Ovary (tissue), 9 donors: Measurements from ENCODE around the gene CHADL. TPM values are rescaled to one million over a fixed set of nuclear protein-coding genes. Genes with fewer than 3 reads are reported as not detected.

Source experiments
- DNase-seq, 5 donors: peaks; one replicate each; pipeline ENCODE4 v3.0.0-alpha.2; 2019 to 2020
- H3K27ac ChIP-seq, 2 donors: fragments of 200-600 bp; one replicate each; pipeline versions ENCODE4 v1.5.1 to v1.8.0; 2019 to 2022
- H3K27me3 ChIP-seq: fragments of 200-600 bp; one replicate; pipeline ENCODE4 v1.8.0; 2022
- H3K36me3 ChIP-seq: fragments of 200-600 bp; sonication (generic); one replicate; pipeline ENCODE4 v1.5.1; 2019
- H3K4me1 ChIP-seq: one replicate; pipeline ENCODE4 v1.8.1; 2013; ENCODE audit warnings: mild to moderate bottlenecking, moderate library complexity; ENCODE audit not compliant: insufficient read depth
- H3K4me3 ChIP-seq: fragments of 200-600 bp; sonication (generic); one replicate; pipeline ENCODE4 v1.5.1; 2017
- H3K9me3 ChIP-seq, 2 donors: fragments of 200-600 bp in 1 of 2; sonication (generic) in 1 of 2; one replicate each; pipeline versions ENCODE4 v1.5.1 to v1.8.1; 2013 to 2019; ENCODE audit warnings: mild to moderate bottlenecking in 1 of 2, moderate library complexity in 1 of 2
- CTCF ChIP-seq, 3 donors: fragments of 450-650 bp in 2 of 3; fragments of 200-600 bp in 1 of 3; IDR thresholded peaks; one replicate each; pipeline versions ENCODE4 v1.5.1 to v1.8.0; 2016 to 2022; ENCODE audit warnings: antibody characterized with exemption in 3 of 3, mild to moderate bottlenecking in 1 of 3
- EP300 ChIP-seq: sonication (generic); formaldehyde crosslinking; IDR thresholded peaks from one replicate; pipeline ENCODE4 v1.6.1; 2017; ENCODE audit warnings: antibody characterized with exemption
- POLR2A ChIP-seq: fragments of 450-650 bp; IDR thresholded peaks from one replicate; pipeline ENCODE4 v1.6.1; 2017; ENCODE audit warnings: antibody characterized with exemption, mild to moderate bottlenecking, moderate library complexity
- WGBS, 3 donors: extraction: QIAGEN DNeasy Blood & Tissue Kit in 1 of 3; methylation state at CpG; one replicate each; pipeline versions ENCODE4 v1.1.5 to v1.1.7; 2013 to 2017; 5-methylcytosine and 5-hydroxymethylcytosine counted together
- intact Hi-C, 4 donors: fragments of 100-400 bp; cut with DNase I; formaldehyde crosslinking; loops; one replicate each; pipeline versions ENCODE4 v1.11.0 to v1.15.1; 2022 to 2023
- polyA plus RNA-seq, 2 donors: library from polyadenylated mRNA; stranded (reverse); fragments of 200-250 nt in 1 of 2; fragments of 350-450 nt in 1 of 2; fragmentation: Illumina TruSeq in 1 of 2; extraction: RNeasy Lipid Tissue Mini Kit (QIAGEN cat#74804) in 1 of 2; gene quantifications; one replicate each; pipeline ENCODE4 v1.2.3, GENCODE V29; 2013 to 2014
- total RNA-seq, 7 donors: library from RNA; depleted of rRNA in 2 of 7; stranded (reverse); fragments of >200 nt in 2 of 7; fragmentation: NEBNext Ultra II Directional in 3 of 7; extraction: Animal tissue kit (Norgen Biotek cat#: 25700) in 3 of 7; gene quantifications; one replicate each; pipeline versions ENCODE4 v1.1.0 to v1.2.4, GENCODE V29; 2016 to 2023
- donor health status: DM: no; HTN: no; CAD: no; lungs with moderate emphysema.
- donor health status: DM: no; HTN: no; CAD: no.
- donor health status: Bipolar disorder and iron deficiency.
- donor health status: DM: yes; HTN: yes; CAD: no.
- donor health status: DM: no; HTN: no; CAD: no.
- donor health status: DM: yes; HTN: yes; CAD: no.

CHADL gene
- total and polyA plus RNA-seq, 9 donors = 0.08 to 6.2 (median 2.6) TPM

GRCh38 chr22:41193829-41194228 is 46.9 kb downstream of the CHADL start:
- H3K4me3 ChIP-seq = no peak overlapping the region
- WGBS, 3 donors = 91 to 93% (median 92%) methylated on average over 6 of the region's 6 CpGs
- DNase-seq = no peak
- intact Hi-C loops = no loop called here
- no peaks in the 10 kb centered on the region for H3K36me3 ChIP-seq
- H3K9me3 ChIP-seq = no peaks in the 10 kb centered on the region
- H3K27ac ChIP-seq = no peak overlapping the region
- TF ChIP-seq CTCF (IDR thresholded peaks at IDR 0.05) = no peak
- no peak for TF ChIP-seq EP300
- no peak for TF ChIP-seq POLR2A
- peaks cover 8% of the 10 kb centered on the region for H3K4me1 ChIP-seq
- no peaks in the 10 kb centered on the region for H3K27me3 ChIP-seq

GRCh38 chr22:41191467-41191866 is 49.3 kb downstream of the CHADL start:
- WGBS, 3 donors = 52 to 58% (median 54%) methylated on average over 2 of the region's 2 CpGs
- H3K27me3 ChIP-seq = no peaks in the 10 kb centered on the region
- no peak overlapping the region for H3K27ac ChIP-seq
- TF ChIP-seq EP300 = no peak
- TF ChIP-seq POLR2A = no peak
- TF ChIP-seq CTCF (IDR thresholded peaks at IDR 0.05) = no peak
- no peak overlapping the region for H3K4me3 ChIP-seq
- peaks cover 6% of the 10 kb centered on the region for H3K4me1 ChIP-seq
- intact Hi-C loops = no loop called here
- peak in 1 of 5 donors; percentile 5 for DNase-seq
- H3K36me3 ChIP-seq = no peaks in the 10 kb centered on the region
- no peaks in the 10 kb centered on the region for H3K9me3 ChIP-seq

GRCh38 chr22:41184679-41185078 is 56.1 kb downstream of the CHADL start:
- Histone ChIP-seq H3K4me1 (no peaks in the 10 kb centered on the region), H3K27me3 (no peaks in the 10 kb centered on the region), H3K4me3 (no peak overlapping the region), H3K27ac (no peak overlapping the region), H3K9me3 (no peaks in the 10 kb centered on the region), H3K36me3 (no peaks in the 10 kb centered on the region)
- DNase-seq = no peak
- TF ChIP-seq POLR2A (no peak), EP300 (no peak), CTCF (IDR thresholded peaks at IDR 0.05) (no peak)
- WGBS, 3 donors = 57 to 58% (median 58%) methylated on average over 3 of the region's 3 CpGs
- intact Hi-C loops = no loop called here

- TF ChIP-seq CTCF (IDR thresholded peaks at IDR 0.05) (no peak), POLR2A (no peak), EP300 (no peak)
- Histone ChIP-seq H3K9me3 (no peaks in the 10 kb centered on the region), H3K36me3 (no peaks in the 10 kb centered on the region), H3K27me3 (no peaks in the 10 kb centered on the region), H3K4me1 (no peaks in the 10 kb centered on the region), H3K4me3 (no peak overlapping the region), H3K27ac (no peak overlapping the region)
- 47 to 52% (median 49%) methylated on average over 15 of the region's 15 CpGs for WGBS, 3 donors
- DNase-seq = peak in 1 of 5 donors; percentile 32
- intact Hi-C loops = no loop called here
Observed at GRCh38 chr22:41181349-41182241, 59.1 kb downstream of the CHADL start.
